Body of pancreas (tissue), 4 donors: Measurements from ENCODE around the gene FAF2.
A peak's percentile ranks its signal among the peaks of the same experiment; 100 is the strongest.

Experiments
- POLR2A ChIP-seq, 3 donors: fragments of 450-650 bp; IDR thresholded peaks; one replicate each; pipeline ENCODE4 v1.6.1; 2016; ENCODE audit warnings: antibody characterized with exemption in 3 of 3, mild to moderate bottlenecking in 2 of 3
- TF ChIP-seq, protein P1 (sequence below), 7 experiments: fragments of 450-650 bp in 4 of 7; fragments of 200-600 bp in 3 of 7; sonication (generic) in 3 of 7; IDR thresholded peaks; one replicate each; pipeline ENCODE4 v1.5.1; 2016 to 2019; ENCODE audit warnings: antibody characterized with exemption in 7 of 7

DNA sequence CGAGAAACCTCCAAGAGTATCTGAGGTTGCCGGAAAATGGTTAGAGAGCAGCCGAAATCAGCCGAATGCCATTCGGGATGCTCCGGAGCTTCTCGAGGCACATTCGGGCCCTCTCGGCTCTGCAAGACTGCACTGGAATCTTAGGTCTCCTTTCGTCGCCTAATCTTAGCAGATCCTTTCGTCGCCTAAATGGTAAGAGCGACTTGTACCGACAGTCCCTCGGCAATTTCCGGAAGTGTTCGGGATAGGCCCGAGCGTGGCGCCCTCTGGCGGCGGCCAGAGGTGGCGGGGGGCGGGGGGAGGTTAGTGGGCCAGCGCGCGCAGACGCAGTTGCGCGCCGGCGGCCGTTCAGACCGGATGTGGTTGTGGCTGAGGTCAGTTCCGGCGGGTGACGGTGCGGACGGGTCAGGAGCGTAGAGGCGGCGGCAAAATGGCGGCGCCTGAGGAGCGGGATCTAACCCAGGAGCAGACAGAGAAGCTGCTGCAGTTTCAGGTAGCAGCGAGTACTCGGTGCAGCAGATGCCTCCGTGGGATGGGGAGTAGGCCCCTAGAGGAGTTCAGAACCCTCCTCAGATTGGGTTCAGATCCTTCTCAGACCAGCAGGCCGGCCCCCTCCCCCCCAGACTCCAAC, at the start of gene FAF2:
- TF ChIP-seq, protein P1, sequence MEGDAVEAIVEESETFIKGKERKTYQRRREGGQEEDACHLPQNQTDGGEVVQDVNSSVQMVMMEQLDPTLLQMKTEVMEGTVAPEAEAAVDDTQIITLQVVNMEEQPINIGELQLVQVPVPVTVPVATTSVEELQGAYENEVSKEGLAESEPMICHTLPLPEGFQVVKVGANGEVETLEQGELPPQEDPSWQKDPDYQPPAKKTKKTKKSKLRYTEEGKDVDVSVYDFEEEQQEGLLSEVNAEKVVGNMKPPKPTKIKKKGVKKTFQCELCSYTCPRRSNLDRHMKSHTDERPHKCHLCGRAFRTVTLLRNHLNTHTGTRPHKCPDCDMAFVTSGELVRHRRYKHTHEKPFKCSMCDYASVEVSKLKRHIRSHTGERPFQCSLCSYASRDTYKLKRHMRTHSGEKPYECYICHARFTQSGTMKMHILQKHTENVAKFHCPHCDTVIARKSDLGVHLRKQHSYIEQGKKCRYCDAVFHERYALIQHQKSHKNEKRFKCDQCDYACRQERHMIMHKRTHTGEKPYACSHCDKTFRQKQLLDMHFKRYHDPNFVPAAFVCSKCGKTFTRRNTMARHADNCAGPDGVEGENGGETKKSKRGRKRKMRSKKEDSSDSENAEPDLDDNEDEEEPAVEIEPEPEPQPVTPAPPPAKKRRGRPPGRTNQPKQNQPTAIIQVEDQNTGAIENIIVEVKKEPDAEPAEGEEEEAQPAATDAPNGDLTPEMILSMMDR (IDR thresholded peaks at IDR 0.05), result peak; percentile 98 to 100 (median 99)
- TF ChIP-seq POLR2A (IDR thresholded peaks at IDR 0.05), result peak; percentile 92 to 94 (median 93)
